ENCODE results near the gene NPIPA5. TPM values are rescaled to one million over a fixed set of nuclear protein-coding genes. Genes with fewer than 3 reads are reported as not detected.
"Not testable (repeated sequence)": the region's sequence is repeated elsewhere in the genome, so short reads cannot be mapped to it uniquely, and the experiment has no call there.

The NPIPA5 gene
- 2.0 TPM for total RNA-seq

DNA sequence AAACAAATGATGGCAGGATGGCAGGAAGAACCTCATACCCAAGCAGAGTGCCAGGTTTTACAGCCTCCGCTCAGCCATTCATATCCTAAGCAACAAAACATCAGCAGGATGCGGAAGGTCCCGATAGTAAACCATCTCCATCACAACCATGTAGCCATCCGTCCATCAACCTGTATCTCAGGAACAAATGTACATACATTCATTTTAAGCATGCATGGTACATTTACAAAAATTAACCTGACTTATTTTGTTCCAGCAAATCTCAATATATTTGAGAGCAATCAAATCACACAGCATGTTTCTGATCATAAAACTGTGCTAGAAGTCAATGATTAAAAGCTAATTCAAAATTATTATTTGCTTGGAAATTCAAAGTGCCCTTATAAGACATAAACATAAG is at the start of gene NPIPA5:
TSS of gene NPIPA5 (minus strand) at position 101 of the 400 bp plus-strand sequence. CDS start at position 101, 0 bp downstream.
- H3K9me3 ChIP-seq (ENCODE audit: low read depth, low read length); H3K27me3 ChIP-seq (ENCODE audit: insufficient read depth, low read length); H3K4me3 ChIP-seq (ENCODE audit: low read length); H3K4me1 ChIP-seq (ENCODE audit: insufficient read depth, low read length): not testable (repeated sequence)

DNA sequence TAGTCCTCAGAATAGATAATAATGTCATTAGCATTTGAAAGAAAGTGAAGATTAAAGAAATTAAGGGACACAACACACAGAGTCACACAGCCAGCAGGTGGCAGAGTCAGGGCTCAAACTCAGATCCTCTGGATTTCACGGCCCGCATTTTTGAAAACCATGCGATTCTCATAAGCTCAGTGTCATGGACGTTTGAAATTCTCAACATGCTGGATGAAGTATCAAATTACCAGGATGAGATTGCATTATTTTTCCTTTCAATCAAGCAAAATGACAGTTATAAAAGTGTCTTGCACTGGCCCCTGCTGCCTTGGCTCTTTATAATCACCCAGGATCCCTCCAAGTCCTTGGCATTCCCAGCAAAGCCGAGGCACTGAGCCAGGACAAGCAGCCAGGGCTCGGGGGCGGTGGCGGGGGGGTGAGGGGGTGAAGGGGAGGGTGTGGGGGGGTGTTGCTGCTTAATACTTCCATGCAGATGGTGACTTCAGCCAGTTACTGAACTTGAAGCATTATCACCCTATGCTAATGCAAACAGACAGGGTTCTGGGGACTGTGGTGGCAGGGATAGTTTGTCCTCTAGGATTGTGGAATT is 49.6 kb upstream of the NPIPA5 start:
- Histone ChIP-seq H3K4me1 (ENCODE audit: insufficient read depth, low read length) (no peaks in the 10 kb centered on the region), H3K4me3 (ENCODE audit: low read length) (no peak overlapping the region), H3K27me3 (ENCODE audit: insufficient read depth, low read length) (no peaks in the 10 kb centered on the region), H3K9me3 (ENCODE audit: low read depth, low read length) (no peaks in the 10 kb centered on the region)

- Histone ChIP-seq H3K27me3 (ENCODE audit: insufficient read depth, low read length) (no peaks in the 10 kb centered on the region), H3K9me3 (ENCODE audit: low read depth, low read length) (no peaks in the 10 kb centered on the region), H3K4me3 (ENCODE audit: low read length) (no peak overlapping the region), H3K4me1 (ENCODE audit: insufficient read depth, low read length) (no peaks in the 10 kb centered on the region)
Observed at GRCh38 chr16:15426796-15427195, 48.7 kb upstream of the NPIPA5 start.

DNA sequence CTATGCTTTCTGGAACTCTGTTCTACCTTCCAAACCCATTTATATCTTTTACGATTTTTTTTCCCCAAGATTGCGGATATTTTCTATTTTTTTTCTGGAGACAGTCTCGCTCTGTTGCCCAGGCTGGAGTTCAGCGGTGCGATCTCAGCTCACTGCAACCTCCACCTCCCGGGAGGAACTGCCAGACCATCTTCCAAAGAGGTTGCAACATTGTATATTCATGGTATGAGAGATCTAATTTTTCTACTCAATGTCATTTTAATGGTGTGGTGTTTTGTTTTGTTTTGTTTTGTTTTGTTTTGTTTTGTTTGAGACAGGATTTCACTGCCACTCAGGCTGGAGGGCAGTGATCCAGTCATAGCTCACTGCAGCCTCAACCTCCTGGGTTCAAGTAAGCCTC is 47.8 kb upstream of the NPIPA5 start:
- H3K4me1 ChIP-seq (ENCODE audit: insufficient read depth, low read length): no peaks in the 10 kb centered on the region
- H3K4me3 ChIP-seq (ENCODE audit: low read length): no peak overlapping the region
- H3K9me3 ChIP-seq (ENCODE audit: low read depth, low read length): no peaks in the 10 kb centered on the region
- no peaks in the 10 kb centered on the region for H3K27me3 ChIP-seq (ENCODE audit: insufficient read depth, low read length)

GRCh38 chr16:15422222-15422621 is 44.1 kb upstream of the NPIPA5 start:
- Histone ChIP-seq H3K4me3 (ENCODE audit: low read length) (no peak overlapping the region), H3K27me3 (ENCODE audit: insufficient read depth, low read length) (no peaks in the 10 kb centered on the region), H3K9me3 (ENCODE audit: low read depth, low read length) (no peaks in the 10 kb centered on the region), H3K4me1 (ENCODE audit: insufficient read depth, low read length) (no peaks in the 10 kb centered on the region)

GRCh38 chr16:15421696-15422095 is 43.6 kb upstream of the NPIPA5 start:
- not testable (repeated sequence) for H3K4me1 ChIP-seq (ENCODE audit: insufficient read depth, low read length); H3K27me3 ChIP-seq (ENCODE audit: insufficient read depth, low read length); H3K9me3 ChIP-seq (ENCODE audit: low read depth, low read length); H3K4me3 ChIP-seq (ENCODE audit: low read length)

- Histone ChIP-seq H3K27me3 (ENCODE audit: insufficient read depth, low read length) (no peaks in the 10 kb centered on the region), H3K9me3 (ENCODE audit: low read depth, low read length) (no peaks in the 10 kb centered on the region), H3K4me3 (ENCODE audit: low read length) (no peak overlapping the region), H3K4me1 (ENCODE audit: insufficient read depth, low read length) (no peaks in the 10 kb centered on the region)
Observed at GRCh38 chr16:15418206-15418605, 40.1 kb upstream of the NPIPA5 start.

DNA sequence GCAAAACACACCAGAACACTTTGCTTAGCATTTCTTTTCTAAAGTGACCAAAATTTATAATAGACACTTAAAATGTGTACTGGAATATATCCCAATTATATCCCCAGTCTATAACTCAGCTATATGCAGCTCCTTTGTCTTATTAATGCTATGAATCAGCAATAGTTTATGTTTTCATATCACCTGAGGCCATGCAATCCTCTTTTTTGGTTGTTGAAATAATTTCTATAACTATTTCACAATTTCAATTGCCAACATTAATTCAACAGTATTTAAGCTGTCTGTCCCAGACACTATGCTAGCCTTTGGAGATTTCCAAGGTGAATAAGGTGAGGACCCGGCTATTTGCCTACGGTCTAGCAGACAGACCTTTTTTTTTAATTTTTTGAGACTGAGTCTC is 39.1 kb upstream of the NPIPA5 start:
- Histone ChIP-seq H3K4me1 (ENCODE audit: insufficient read depth, low read length) (no peaks in the 10 kb centered on the region), H3K4me3 (ENCODE audit: low read length) (no peak overlapping the region), H3K9me3 (ENCODE audit: low read depth, low read length) (no peaks in the 10 kb centered on the region), H3K27me3 (ENCODE audit: insufficient read depth, low read length) (no peaks in the 10 kb centered on the region)

DNA sequence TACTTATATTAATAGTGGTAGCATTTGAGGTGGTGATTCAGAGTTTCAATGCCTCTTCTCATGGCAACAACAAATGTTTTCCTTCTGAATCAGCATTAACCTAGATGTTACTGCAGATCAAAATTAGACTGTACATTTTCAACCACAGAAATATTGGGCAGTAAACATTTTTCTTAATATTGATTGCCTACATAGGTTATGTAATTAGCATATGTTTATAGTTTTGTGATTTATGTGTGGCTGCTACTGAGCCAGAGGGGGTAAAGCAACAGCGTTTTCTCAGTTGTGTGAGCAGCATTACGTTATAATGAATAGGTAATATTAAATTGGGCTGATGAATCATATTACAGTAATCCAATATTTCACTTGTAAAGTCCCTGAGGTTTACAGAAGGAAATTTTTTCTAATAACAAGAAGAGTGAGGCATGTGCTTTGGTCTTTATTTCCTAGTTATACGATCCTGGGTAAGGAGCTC is 37.5 kb upstream of the NPIPA5 start:
- Histone ChIP-seq H3K4me3 (ENCODE audit: low read length) (no peak overlapping the region), H3K9me3 (ENCODE audit: low read depth, low read length) (no peaks in the 10 kb centered on the region)

DNA sequence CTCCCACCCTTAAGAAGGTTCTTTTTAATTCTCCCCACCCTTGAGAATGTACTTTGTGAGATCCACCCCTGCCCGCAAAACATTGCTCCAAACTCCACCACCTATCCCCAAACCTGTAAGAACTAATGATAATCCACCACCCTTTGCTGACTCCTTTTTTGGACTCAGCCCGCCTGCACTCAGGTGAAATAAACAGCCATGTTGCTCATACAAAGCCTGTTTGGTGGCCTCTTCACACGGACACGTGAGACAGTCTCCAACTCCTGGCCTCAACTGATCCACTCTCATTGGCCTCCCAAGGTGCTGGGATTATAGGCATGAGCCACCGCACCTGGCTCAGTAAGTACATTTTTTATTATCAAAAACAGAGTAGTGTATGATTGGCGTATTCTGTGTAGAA is 31.4 kb upstream of the NPIPA5 start:
- H3K9me3 ChIP-seq (ENCODE audit: low read depth, low read length); H3K4me1 ChIP-seq (ENCODE audit: insufficient read depth, low read length); H3K27me3 ChIP-seq (ENCODE audit: insufficient read depth, low read length); H3K4me3 ChIP-seq (ENCODE audit: low read length): not testable (repeated sequence)

More for the DNA sequence above, 37.5 kb upstream of the NPIPA5 start:
- no peaks in the 10 kb centered on the region for H3K4me1 ChIP-seq (ENCODE audit: insufficient read depth, low read length)
- no peaks in the 10 kb centered on the region for H3K27me3 ChIP-seq (ENCODE audit: insufficient read depth, low read length)

DNA sequence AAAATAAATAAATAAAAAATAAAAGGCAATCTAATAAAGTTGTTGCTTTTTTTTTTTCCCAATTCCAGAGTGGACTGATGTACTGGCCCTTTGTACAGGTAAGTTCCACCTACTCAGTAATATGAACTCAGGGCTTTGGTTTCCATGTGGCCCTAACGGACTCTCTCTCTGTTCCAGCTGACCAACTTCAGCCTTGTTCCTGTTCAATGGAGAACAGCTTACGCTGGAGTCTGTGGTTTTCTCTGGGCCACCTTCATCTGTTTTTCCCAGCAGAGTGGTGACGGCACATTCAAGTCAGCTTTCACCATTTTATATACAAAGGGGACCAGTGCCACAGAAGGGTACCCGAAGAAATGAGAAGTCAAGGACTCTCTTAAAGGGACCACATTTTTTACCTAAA is 29.7 kb upstream of the NPIPA5 start:
- H3K27me3 ChIP-seq (ENCODE audit: insufficient read depth, low read length); H3K9me3 ChIP-seq (ENCODE audit: low read depth, low read length); H3K4me3 ChIP-seq (ENCODE audit: low read length): not testable (repeated sequence)
- H3K4me1 ChIP-seq (ENCODE audit: insufficient read depth, low read length): peaks cover 26% of the 10 kb centered on the region

GRCh38 chr16:15404792-15405191 is 26.7 kb upstream of the NPIPA5 start:
- H3K4me3 ChIP-seq (ENCODE audit: low read length): no peak overlapping the region
- H3K9me3 ChIP-seq (ENCODE audit: low read depth, low read length): no peaks in the 10 kb centered on the region
- peaks cover 31% of the 10 kb centered on the region for H3K4me1 ChIP-seq (ENCODE audit: insufficient read depth, low read length)
- no peaks in the 10 kb centered on the region for H3K27me3 ChIP-seq (ENCODE audit: insufficient read depth, low read length)

- H3K27me3 ChIP-seq (ENCODE audit: insufficient read depth, low read length); H3K9me3 ChIP-seq (ENCODE audit: low read depth, low read length); H3K4me3 ChIP-seq (ENCODE audit: low read length): not testable (repeated sequence)
- peaks cover 31% of the 10 kb centered on the region for H3K4me1 ChIP-seq (ENCODE audit: insufficient read depth, low read length)
Observed at GRCh38 chr16:15404091-15404490, 26.0 kb upstream of the NPIPA5 start.

DNA sequence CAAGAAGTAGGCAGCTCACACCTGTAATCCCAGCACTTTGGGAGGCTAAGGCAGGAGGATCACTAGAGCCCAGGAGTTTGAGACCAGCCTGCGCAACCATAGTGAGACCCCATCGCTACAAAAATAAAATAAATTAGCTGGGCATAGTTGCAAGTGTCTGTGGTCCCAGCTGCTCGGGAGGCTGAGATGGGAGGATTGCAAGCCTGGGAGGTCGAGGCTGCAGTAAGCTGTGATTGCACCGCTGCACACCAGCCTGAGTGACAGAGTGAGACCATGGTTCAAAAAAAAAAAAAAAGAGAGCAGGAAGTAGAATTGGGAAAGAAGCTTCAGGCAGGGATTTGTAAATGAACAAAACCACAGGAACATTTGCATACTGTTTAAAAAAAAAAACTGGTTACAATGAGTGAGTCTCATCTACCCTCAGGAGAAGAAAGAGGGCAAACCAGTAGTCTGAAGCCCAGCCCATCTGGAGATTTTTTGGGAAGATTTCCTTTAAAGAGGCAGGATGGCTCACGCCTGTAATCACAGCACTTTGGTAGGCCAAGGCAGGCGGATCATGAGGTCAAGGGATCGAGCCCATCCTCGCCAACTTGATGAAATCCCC is 25.4 kb upstream of the NPIPA5 start:
- Histone ChIP-seq H3K4me1 (ENCODE audit: insufficient read depth, low read length) (peaks cover 31% of the 10 kb centered on the region), H3K27me3 (ENCODE audit: insufficient read depth, low read length) (no peaks in the 10 kb centered on the region), H3K9me3 (ENCODE audit: low read depth, low read length) (no peaks in the 10 kb centered on the region), H3K4me3 (ENCODE audit: low read length) (no peak overlapping the region)

GRCh38 chr16:15401972-15402371 is 23.9 kb upstream of the NPIPA5 start:
- Histone ChIP-seq H3K9me3 (ENCODE audit: low read depth, low read length) (no peaks in the 10 kb centered on the region), H3K4me1 (ENCODE audit: insufficient read depth, low read length) (peaks cover 31% of the 10 kb centered on the region), H3K4me3 (ENCODE audit: low read length) (no peak overlapping the region), H3K27me3 (ENCODE audit: insufficient read depth, low read length) (no peaks in the 10 kb centered on the region)

DNA sequence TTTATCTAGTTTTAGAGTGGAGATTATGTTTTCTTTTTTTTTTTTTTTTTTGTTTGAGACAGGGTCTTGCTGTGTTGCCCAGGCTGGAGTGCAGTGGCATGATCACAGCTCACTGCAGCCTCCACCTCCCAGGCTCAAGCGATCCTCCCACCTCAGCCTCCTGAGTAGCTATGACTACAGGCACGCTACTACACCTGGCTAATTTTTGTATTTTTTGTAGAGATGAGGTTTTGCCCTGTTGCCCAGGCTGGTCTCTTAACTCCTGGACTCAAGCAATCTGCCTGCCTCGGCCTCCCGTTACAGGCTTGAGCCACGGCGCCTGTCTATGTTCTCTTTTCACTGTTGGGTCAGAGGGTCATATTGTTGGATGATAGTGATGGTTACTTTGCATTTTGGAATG is 22.2 kb upstream of the NPIPA5 start:
- H3K4me1 ChIP-seq (ENCODE audit: insufficient read depth, low read length): peaks cover 30% of the 10 kb centered on the region

More for the DNA sequence above, 22.2 kb upstream of the NPIPA5 start:
- not testable (repeated sequence) for H3K4me3 ChIP-seq (ENCODE audit: low read length); H3K9me3 ChIP-seq (ENCODE audit: low read depth, low read length); H3K27me3 ChIP-seq (ENCODE audit: insufficient read depth, low read length)

Measured in mononuclear cell (primary cell).